Epithelial cell of esophagus (primary cell): Measurements from ENCODE around the gene CEBPZ.

Source experiments
- DNase-seq: peaks from one replicate; pipeline ENCODE4 v3.0.0; 2010; ENCODE audit warnings: low read depth
- H3K4me3 ChIP-seq: 2 replicates; pipeline ENCODE4 v1.5.1; 2011; ENCODE audit warnings: mild to moderate bottlenecking, low read length, control low read depth
- TF ChIP-seq, protein P1 (sequence below): IDR thresholded peaks from 2 replicates; pipeline ENCODE4 v1.5.1; 2011; ENCODE audit warnings: low read depth, mild to moderate bottlenecking, low read length, control low read depth, inconsistent platforms; ENCODE audit not compliant: insufficient read depth; ENCODE audit errors: missing control alignments

CEBPZ gene

DNA sequence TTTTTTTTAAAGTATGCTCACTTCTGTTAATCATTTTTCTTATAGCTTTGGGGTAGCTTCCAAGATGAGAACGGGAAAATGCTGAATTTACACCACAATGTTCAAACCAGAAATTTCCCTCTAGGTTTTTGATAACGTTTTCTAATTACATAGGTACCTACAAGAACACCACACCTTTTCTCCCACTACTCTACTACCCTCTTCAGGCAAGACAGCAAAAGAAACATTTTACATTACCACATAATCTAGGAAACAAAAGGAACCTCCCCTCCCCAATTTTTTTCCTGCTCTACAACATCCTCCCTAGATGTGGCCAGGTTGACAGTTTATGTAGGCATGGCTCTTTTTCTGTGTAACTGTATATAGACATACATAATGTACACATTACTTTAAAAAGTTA, 32.4 kb upstream of the CEBPZ start:
- no peak overlapping the region for H3K4me3 ChIP-seq
- TF ChIP-seq, protein P1, sequence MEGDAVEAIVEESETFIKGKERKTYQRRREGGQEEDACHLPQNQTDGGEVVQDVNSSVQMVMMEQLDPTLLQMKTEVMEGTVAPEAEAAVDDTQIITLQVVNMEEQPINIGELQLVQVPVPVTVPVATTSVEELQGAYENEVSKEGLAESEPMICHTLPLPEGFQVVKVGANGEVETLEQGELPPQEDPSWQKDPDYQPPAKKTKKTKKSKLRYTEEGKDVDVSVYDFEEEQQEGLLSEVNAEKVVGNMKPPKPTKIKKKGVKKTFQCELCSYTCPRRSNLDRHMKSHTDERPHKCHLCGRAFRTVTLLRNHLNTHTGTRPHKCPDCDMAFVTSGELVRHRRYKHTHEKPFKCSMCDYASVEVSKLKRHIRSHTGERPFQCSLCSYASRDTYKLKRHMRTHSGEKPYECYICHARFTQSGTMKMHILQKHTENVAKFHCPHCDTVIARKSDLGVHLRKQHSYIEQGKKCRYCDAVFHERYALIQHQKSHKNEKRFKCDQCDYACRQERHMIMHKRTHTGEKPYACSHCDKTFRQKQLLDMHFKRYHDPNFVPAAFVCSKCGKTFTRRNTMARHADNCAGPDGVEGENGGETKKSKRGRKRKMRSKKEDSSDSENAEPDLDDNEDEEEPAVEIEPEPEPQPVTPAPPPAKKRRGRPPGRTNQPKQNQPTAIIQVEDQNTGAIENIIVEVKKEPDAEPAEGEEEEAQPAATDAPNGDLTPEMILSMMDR: no peak
- no peak for DNase-seq

DNA sequence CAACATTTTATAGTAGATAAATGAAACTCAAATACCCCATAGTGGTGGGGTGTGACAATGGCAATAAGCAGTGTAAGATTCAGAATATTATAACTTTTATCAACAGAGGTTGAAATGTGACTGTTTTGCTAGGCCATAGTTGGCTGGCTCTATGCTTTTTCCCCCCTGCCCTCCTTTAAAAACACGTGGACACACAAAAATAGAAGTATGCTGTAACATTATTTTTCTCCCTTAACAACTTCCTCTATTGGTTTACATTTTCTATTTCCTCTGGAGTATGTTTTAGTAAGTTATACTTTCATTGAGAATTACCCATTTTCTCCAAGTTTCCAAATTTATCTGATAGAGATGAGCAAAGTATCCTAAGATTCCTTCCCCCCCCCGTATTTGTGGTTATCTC, 31.1 kb upstream of the CEBPZ start:
- no peak for DNase-seq
- TF ChIP-seq, protein P1: no peak
- H3K4me3 ChIP-seq: no peak overlapping the region

DNA sequence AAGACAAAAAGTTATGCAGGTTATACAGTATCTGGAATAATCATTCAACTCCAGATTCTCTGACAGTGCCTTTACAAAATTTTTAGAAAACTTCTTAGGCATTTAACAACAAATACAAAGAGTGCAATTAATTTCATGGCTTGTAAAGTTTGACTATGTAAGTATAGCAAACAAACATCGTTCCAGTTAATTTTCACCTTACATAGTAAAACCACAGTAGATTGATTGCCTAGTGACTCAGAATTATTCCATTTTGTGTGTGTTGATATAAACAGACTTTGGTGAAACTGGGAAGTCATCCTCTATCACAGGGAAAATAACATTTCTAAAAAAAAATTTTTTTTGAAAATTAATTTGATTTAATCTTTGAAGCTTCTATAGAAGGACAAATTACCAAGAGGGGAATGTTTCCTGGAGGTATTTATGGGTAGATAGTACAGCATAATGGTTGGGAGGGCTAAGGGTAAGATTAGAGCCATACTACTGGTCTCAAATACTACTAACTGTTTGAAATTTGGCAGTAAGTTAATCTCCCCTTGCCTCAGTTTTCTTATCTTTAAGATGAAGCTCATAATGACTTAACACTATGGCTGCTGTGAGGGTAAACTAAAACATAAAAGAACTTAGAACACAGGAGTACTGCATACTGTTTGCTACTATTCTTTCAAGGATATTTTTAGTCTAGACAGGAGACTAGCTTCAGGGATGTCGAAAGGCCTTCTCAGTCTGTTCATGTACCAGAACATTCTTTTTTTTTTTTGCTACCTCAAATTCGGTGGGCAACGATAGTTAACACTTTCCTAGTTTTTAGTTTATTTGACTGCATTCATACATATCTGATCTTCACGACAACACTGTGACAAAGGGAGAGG, 19.7 kb upstream of the CEBPZ start:
- DNase-seq: no peak
- TF ChIP-seq, protein P1: no peak
- no peak overlapping the region for H3K4me3 ChIP-seq

DNA sequence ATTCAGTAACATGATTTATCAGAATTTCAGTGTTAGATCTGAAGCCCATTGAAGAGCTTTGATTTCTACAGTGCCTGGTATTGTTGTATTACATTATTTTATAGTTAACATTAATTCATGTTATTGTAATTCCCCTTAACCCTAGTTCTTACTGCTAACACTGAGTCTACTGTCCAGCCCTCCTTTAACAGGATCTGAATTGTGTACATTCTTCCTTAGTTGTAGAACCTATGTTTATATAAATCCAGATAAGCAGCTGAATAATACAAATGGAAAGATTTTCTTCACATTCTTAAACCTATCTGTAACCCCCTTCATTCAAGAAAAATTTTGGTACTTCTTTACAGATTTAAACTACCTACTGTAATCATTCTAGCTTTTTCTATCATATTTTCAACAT, 14.8 kb upstream of the CEBPZ start:
- no peak overlapping the region for H3K4me3 ChIP-seq
- DNase-seq: no peak
- TF ChIP-seq, protein P1: no peak

DNA sequence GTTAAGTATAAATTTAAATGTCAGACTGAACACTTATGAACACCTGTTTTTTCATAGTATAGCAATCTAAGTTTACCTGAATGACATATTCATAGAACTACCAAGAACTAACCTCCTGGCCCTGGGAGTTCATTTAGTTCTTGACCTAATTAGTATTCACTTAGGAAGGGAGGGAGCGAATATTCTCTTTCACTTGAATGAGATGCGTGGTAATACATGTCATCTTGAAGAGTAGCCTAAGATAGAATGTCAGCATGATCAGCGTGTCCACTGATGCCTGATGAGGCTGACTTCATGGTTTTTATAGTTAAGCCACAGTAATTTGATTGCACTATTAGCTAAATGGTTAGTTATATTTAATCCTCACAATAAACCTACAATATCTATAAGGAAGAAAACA, 13.4 kb upstream of the CEBPZ start:
- DNase-seq: no peak
- TF ChIP-seq, protein P1: no peak

DNA sequence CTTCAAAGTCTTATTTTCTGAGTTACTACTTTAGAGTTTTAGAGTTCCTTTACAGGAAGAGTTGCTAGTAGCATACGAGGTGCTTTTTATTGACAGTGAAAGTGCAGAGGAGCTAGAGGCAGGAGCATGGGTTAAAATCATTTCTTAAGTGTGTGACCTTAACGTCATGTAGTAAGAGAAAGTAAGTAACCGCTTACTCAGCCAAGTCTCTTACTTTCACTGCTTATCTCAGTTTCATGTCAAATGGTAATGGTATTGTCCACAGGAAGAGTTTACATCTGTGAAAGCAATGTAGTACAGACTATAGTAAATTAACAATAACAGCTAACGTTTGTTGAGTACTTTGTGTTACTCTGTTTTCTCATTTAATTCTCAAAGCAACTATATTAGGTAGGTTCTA, 12.6 kb upstream of the CEBPZ start:
- H3K4me3 ChIP-seq: no peak overlapping the region
- DNase-seq: no peak
- TF ChIP-seq, protein P1: no peak

More for the DNA sequence above, 13.4 kb upstream of the CEBPZ start:
- H3K4me3 ChIP-seq: no peak overlapping the region

DNA sequence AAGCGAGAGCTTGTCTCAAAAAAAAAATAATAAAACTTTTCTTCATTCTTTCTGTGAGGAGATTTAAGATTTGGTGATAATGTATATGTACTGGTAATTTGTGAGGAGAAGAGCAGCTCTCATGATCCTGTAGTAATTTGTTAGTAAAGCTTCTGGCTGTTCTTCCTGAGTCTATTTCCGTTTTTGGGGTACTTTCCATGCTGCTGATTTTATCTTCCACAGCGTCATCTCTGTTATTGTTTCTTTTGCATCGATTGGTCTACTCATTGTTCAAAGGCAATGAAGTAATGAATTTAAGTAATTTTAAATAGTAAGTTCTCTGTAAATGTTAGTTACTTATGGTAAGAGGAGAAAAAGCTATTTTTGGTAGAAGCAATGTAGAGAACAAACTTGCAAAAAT, 12.0 kb upstream of the CEBPZ start:
- H3K4me3 ChIP-seq: no peak overlapping the region
- TF ChIP-seq, protein P1: no peak
- no peak for DNase-seq
